Panc1 (cell line): ENCODE data around the gene NXPE3.
"Not testable (repeated sequence)": the region's sequence is repeated elsewhere in the genome, so short reads cannot be mapped to it uniquely, and the experiment has no call there.

Experiments
- CTCF ChIP-seq: fragments of 450-650 bp; IDR thresholded peaks from 2 replicates; pipeline ENCODE4 v1.5.1; 2017; ENCODE audit warnings: mild to moderate bottlenecking
- POLR2AphosphoS5 ChIP-seq: IDR thresholded peaks from 2 replicates; pipeline ENCODE4 v1.6.1; 2012; ENCODE audit warnings: mild to moderate bottlenecking, low read depth, low read length, moderate library complexity
- TF ChIP-seq, protein P1 (sequence below), 2 experiments: IDR thresholded peaks; 2 replicates each; pipeline ENCODE4 v1.6.1; 2011 to 2012; ENCODE audit warnings: low read depth in 2 of 2, control low read depth in 1 of 2, low read length in 1 of 2, mild to moderate bottlenecking in 1 of 2, moderate library complexity in 1 of 2; ENCODE audit not compliant: insufficient read depth in 1 of 2

GRCh38 chr3:101745934-101746333 is 33.1 kb upstream of the NXPE3 start:
- TF ChIP-seq POLR2AphosphoS5, CTCF: not testable (repeated sequence)
- TF ChIP-seq, protein P1, sequence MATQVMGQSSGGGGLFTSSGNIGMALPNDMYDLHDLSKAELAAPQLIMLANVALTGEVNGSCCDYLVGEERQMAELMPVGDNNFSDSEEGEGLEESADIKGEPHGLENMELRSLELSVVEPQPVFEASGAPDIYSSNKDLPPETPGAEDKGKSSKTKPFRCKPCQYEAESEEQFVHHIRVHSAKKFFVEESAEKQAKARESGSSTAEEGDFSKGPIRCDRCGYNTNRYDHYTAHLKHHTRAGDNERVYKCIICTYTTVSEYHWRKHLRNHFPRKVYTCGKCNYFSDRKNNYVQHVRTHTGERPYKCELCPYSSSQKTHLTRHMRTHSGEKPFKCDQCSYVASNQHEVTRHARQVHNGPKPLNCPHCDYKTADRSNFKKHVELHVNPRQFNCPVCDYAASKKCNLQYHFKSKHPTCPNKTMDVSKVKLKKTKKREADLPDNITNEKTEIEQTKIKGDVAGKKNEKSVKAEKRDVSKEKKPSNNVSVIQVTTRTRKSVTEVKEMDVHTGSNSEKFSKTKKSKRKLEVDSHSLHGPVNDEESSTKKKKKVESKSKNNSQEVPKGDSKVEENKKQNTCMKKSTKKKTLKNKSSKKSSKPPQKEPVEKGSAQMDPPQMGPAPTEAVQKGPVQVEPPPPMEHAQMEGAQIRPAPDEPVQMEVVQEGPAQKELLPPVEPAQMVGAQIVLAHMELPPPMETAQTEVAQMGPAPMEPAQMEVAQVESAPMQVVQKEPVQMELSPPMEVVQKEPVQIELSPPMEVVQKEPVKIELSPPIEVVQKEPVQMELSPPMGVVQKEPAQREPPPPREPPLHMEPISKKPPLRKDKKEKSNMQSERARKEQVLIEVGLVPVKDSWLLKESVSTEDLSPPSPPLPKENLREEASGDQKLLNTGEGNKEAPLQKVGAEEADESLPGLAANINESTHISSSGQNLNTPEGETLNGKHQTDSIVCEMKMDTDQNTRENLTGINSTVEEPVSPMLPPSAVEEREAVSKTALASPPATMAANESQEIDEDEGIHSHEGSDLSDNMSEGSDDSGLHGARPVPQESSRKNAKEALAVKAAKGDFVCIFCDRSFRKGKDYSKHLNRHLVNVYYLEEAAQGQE (IDR thresholded peaks at IDR 0.05; ENCODE audit: insufficient read depth in 1 of 2, low read depth in 2 of 2, low read length in 1 of 2) = not testable (repeated sequence)
